A549 (cell line): ENCODE measurements around the gene CD48. TPM values are rescaled to one million over a fixed set of nuclear protein-coding genes. Genes with fewer than 3 reads are reported as not detected.

Experiments
- ATAC-seq, 2 experiments: fragments of 200-7000 bp in 1 of 2; fragments of >200 bp in 1 of 2; cut with Nextera tagmentation in 1 of 2; cut with Tn5 transposase in 1 of 2; 3 replicates each; pipeline versions ENCODE4 v1.8.0 to v1.9.1; 2018 to 2020; ENCODE audit warnings: mild to moderate bottlenecking in 1 of 2, moderate library complexity in 1 of 2
- CTCF ChIA-PET: fragments of 300-600 bp; sonication (Branson Sonifier 250); formaldehyde crosslinking; extraction: SDS; loops from one replicate; lab custom pipeline; 2021; ENCODE audit warnings: antibody characterized with exemption, inconsistent platforms; lab: Yijun Ruan, JAX
- POLR2A ChIA-PET: fragments of 350-600 bp; formaldehyde crosslinking; extraction: SDS; loops from one replicate; lab custom pipeline; 2021; ENCODE audit warnings: antibody characterized with exemption, inconsistent platforms; lab: Yijun Ruan, JAX
- DNase-seq, 2 experiments: peaks; one replicate each; pipeline versions ENCODE4 v3.0.0 to v3.0.0-alpha.2; 2011 to 2016; ENCODE audit warnings: low read depth in 1 of 2, low spot score in 1 of 2
- FAIRE-seq: peaks from 2 replicates; lab custom pipeline; 2011; peaks lifted over from hg19 to GRCh38; lab: Jason Lieb, UNC
- H3K27ac ChIP-seq, 2 experiments: fragments of >200 bp; sonication (Bioruptor Twin); formaldehyde crosslinking; 3 replicates each; pipeline ENCODE4 v1.5.1; 2016 to 2017
- H3K4me1 ChIP-seq: fragments of >200 bp; sonication (Bioruptor Twin); formaldehyde crosslinking; 3 replicates; pipeline ENCODE4 v1.6.1; 2016
- H3K4me2 ChIP-seq: fragments of >200 bp; sonication (Bioruptor Twin); formaldehyde crosslinking; 3 replicates; pipeline ENCODE4 v1.6.1; 2016
- H3K4me3 ChIP-seq: fragments of >200 bp; sonication (Bioruptor Twin); formaldehyde crosslinking; 3 replicates; pipeline ENCODE4 v1.5.1; 2016
- H3K9me3 ChIP-seq: fragments of >200 bp; sonication (Bioruptor Twin); formaldehyde crosslinking; 3 replicates; pipeline ENCODE4 v1.6.1; 2016
- CTCF ChIP-seq: fragments of >200 bp; sonication (Bioruptor Twin); formaldehyde crosslinking; IDR thresholded peaks from 3 replicates; pipeline ENCODE4 v1.5.1; 2016
- EP300 ChIP-seq, 2 experiments: fragments of >200 bp; sonication (Bioruptor Twin); formaldehyde crosslinking; IDR thresholded peaks; 2 replicates in 1 of 2; 3 replicates in 1 of 2; pipeline ENCODE4 v1.6.1; 2016 to 2017
- FOSL2 ChIP-seq, 2 experiments: fragments of 450-650 bp in 1 of 2; fragments of >200 bp in 1 of 2; sonication (Bioruptor Twin) in 1 of 2; formaldehyde crosslinking; IDR thresholded peaks; 2 replicates each; pipeline versions ENCODE4 v1.5.0 to v1.6.1; 2016 to 2020; ENCODE audit warnings: mild to moderate bottlenecking in 1 of 2, moderate library complexity in 1 of 2
- HES2 ChIP-seq: fragments of >200 bp; sonication (Bioruptor Twin); formaldehyde crosslinking; IDR thresholded peaks from 2 replicates; pipeline ENCODE4 v1.6.1; 2016
- HMGXB4 ChIP-seq: fragments of 250-450 bp; sonication (Bioruptor Pico); IDR thresholded peaks from 2 replicates; pipeline ENCODE4 v1.5.0; 2021; ENCODE audit warnings: mild to moderate bottlenecking, moderate library complexity, borderline replicate concordance
- HOXB13 ChIP-seq: fragments of 250-450 bp; sonication (Bioruptor Pico); IDR thresholded peaks from 2 replicates; pipeline ENCODE4 v1.5.0; 2020; ENCODE audit warnings: low read depth, mild to moderate bottlenecking, moderate library complexity
- JUN ChIP-seq, 2 experiments: fragments of >200 bp; sonication (Bioruptor Twin); formaldehyde crosslinking; IDR thresholded peaks; 2 replicates in 1 of 2; 3 replicates in 1 of 2; pipeline ENCODE4 v1.6.1; 2016 to 2017
- JUNB ChIP-seq: fragments of >200 bp; sonication (Bioruptor Twin); formaldehyde crosslinking; IDR thresholded peaks from 2 replicates; pipeline ENCODE4 v1.6.1; 2016
- KDM5A ChIP-seq: fragments of 200-600 bp; sonication (generic); IDR thresholded peaks from 2 replicates; pipeline ENCODE4 v1.6.1; 2016; ENCODE audit warnings: antibody characterized with exemption, mild to moderate bottlenecking
- PHF8 ChIP-seq: fragments of 200-600 bp; sonication (generic); IDR thresholded peaks from 2 replicates; pipeline ENCODE4 v1.6.1; 2016; ENCODE audit warnings: low read depth, mild to moderate bottlenecking, antibody characterized with exemption, moderate library complexity, borderline replicate concordance
- POLR2AphosphoS2 ChIP-seq: conservative IDR thresholded peaks from 2 replicates; pipeline ENCODE4 v1.6.1; 2012; ENCODE audit warnings: low read length, improper control_type of control experiment, inconsistent platforms
- REST ChIP-seq: fragments of 200-600 bp; sonication (generic); IDR thresholded peaks from 2 replicates; pipeline ENCODE4 v1.6.1; 2016; ENCODE audit warnings: antibody characterized with exemption, mild to moderate bottlenecking, moderate library complexity
- RFX5 ChIP-seq: fragments of 450-650 bp; IDR thresholded peaks from 2 replicates; pipeline ENCODE4 v1.7.1; 2014; ENCODE audit warnings: antibody characterized with exemption, mild to moderate bottlenecking, moderate library complexity
- SREBF2 ChIP-seq: fragments of 450-650 bp; IDR thresholded peaks from 2 replicates; pipeline ENCODE4 v1.6.1; 2014; ENCODE audit warnings: mild to moderate bottlenecking, moderate library complexity
- TFCP2L1 ChIP-seq: fragments of 250-450 bp; sonication (Bioruptor Pico); IDR thresholded peaks from 2 replicates; pipeline ENCODE4 v1.5.0; 2021; ENCODE audit warnings: mild to moderate bottlenecking
- USF2 ChIP-seq: fragments of 450-650 bp; IDR thresholded peaks from 2 replicates; pipeline ENCODE4 v1.6.1; 2014; ENCODE audit warnings: antibody characterized with exemption
- ZC3H11A ChIP-seq: fragments of 450-650 bp; IDR thresholded peaks from 2 replicates; pipeline ENCODE4 v1.6.1; 2014; ENCODE audit warnings: antibody characterized with exemption, mild to moderate bottlenecking
- ZFP36 ChIP-seq: fragments of 450-650 bp; IDR thresholded peaks from 2 replicates; pipeline ENCODE4 v1.6.1; 2014; ENCODE audit warnings: borderline replicate concordance; ENCODE audit not compliant: partially characterized antibody
- ZNF302 ChIP-seq: fragments of 250-450 bp; sonication (Bioruptor Pico); IDR thresholded peaks from 2 replicates; pipeline ENCODE4 v1.9.0; 2021; ENCODE audit warnings: inconsistent platforms, mild to moderate bottlenecking, moderate library complexity
- WGBS: methylation state at CpG from one replicate; pipeline ENCODE4 v1.1.6; 2017; ENCODE audit errors: missing lambda C conversion rate; 5-methylcytosine and 5-hydroxymethylcytosine counted together
- polyA plus RNA-seq, 4 experiments: library from polyadenylated mRNA; depleted of rRNA in 3 of 4; stranded (reverse); fragments of >200 nt; fragmentation: RNase III in 1 of 4; extraction: RNeasy Plus Mini Kit Qiagen cat#74134 plus additional on column Dnase treatment in 1 of 4; gene quantifications; 2 replicates in 3 of 4; 3 replicates in 1 of 4; pipeline ENCODE4 v1.2.3, GENCODE V29; 2011 to 2017

The CD48 gene
- polyA plus RNA-seq, 2 of the 4 experiments (the other 2 are of a cell fraction): not detected

GRCh38 chr1:160707236-160708064 lies 4.2 kb downstream of the CD48 start:
- CTCF ChIA-PET: interaction anchor here (1.3 to 2.3 kb wide), 7 partner anchors 17 to 128 kb away, joined by 3 to 10 read pairs (median 5); no protein-coding TSS in a partner anchor
- no peaks in the 10 kb centered on the region for H3K9me3 ChIP-seq
- DNase-seq (no peak), ATAC-seq (no peak), FAIRE-seq (no peak)
- no peak overlapping the region for H3K27ac ChIP-seq
- WGBS: 45% methylated on average over 8 of the region's 8 CpGs
- TF ChIP-seq ZC3H11A: no peak
- no peak for TF ChIP-seq EP300 (IDR thresholded peaks at IDR 0.05)
- TF ChIP-seq PHF8: no peak
- TF ChIP-seq SREBF2: no peak
- TF ChIP-seq CTCF: no peak
- TF ChIP-seq FOSL2 (IDR thresholded peaks at IDR 0.05): no peak
- no peak for TF ChIP-seq FOSL2 (CRISPR knock-in tag; IDR thresholded peaks at IDR 0.05)
- no peak for TF ChIP-seq HMGXB4 (CRISPR knock-in tag)
- H3K4me2 ChIP-seq: no peak overlapping the region
- no peak overlapping the region for H3K4me3 ChIP-seq
- POLR2A ChIA-PET: no interaction called here
- no peaks in the 10 kb centered on the region for H3K4me1 ChIP-seq

- 39% methylated on average over 4 of the region's 4 CpGs for WGBS
- CTCF ChIA-PET: interaction anchor here (0.8 to 2.3 kb wide), 6 partner anchors 17 to 128 kb away, joined by 3 to 10 read pairs (median 4); no protein-coding TSS in a partner anchor
- H3K4me3 ChIP-seq: no peak overlapping the region
- H3K4me2 ChIP-seq: no peak overlapping the region
- ATAC-seq: no peak
- H3K9me3 ChIP-seq: no peaks in the 10 kb centered on the region
- TF ChIP-seq TFCP2L1 (CRISPR knock-in tag) (no peak), HES2 (no peak), USF2 (no peak), ZFP36 (no peak), HMGXB4 (CRISPR knock-in tag) (no peak), SREBF2 (no peak), HOXB13 (CRISPR knock-in tag) (no peak), ZNF302 (CRISPR knock-in tag) (no peak), POLR2AphosphoS2 (no peak), ZC3H11A (no peak), RFX5 (no peak), JUN (IDR thresholded peaks at IDR 0.05) (no peak), REST (no peak), JUNB (no peak), KDM5A (no peak)
- no peak for FAIRE-seq
- DNase-seq: no peak
- POLR2A ChIA-PET: no interaction called here
- H3K27ac ChIP-seq: no peak overlapping the region
- H3K4me1 ChIP-seq: no peaks in the 10 kb centered on the region
These were observed 4.9 kb downstream of the CD48 start for GRCh38 chr1:160706526-160707235.
